SK-MEL-5 (cell line): ENCODE data around the gene NTM. TPM values are rescaled to one million over a fixed set of nuclear protein-coding genes. Genes with fewer than 3 reads are reported as not detected.
"Not testable (repeated sequence)": the region's sequence is repeated elsewhere in the genome, so short reads cannot be mapped to it uniquely, and the experiment has no call there.

ENCODE experiments used
- DNase-seq: peaks from one replicate; pipeline ENCODE4 v3.0.0-alpha.2; 2016; ENCODE audit warnings: low read depth, low spot score
- in situ Hi-C: cut with HindIII; loops from 2 replicates; pipeline ENCODE4 v1.10.0; 2016; ENCODE audit warnings: low sequenced_read_pairs, high pct_unique_total_duplicates, low pct_unique_long_range_greater_than_20kb
- total RNA-seq: library from RNA; depleted of rRNA; stranded (reverse); fragments of >200 nt; shearing (Covaris generic); gene quantifications from 2 replicates; pipeline ENCODE4 v1.2.3, GENCODE V29; 2014

NTM gene
- total RNA-seq, 1 experiment from 2014 or later: 0.95 TPM

GRCh38 chr11:131471976-131472375 is 101.6 kb downstream of the NTM start:
- in situ Hi-C loops: no loop called here
- no peak for DNase-seq

GRCh38 chr11:131474947-131475346 is 104.5 kb downstream of the NTM start:
- in situ Hi-C loops: no loop called here
- no peak for DNase-seq

- in situ Hi-C loops: no loop called here
- DNase-seq: no peak
Measured at GRCh38 chr11:131476266-131476665, 105.9 kb downstream of the NTM start.

GRCh38 chr11:131478341-131478740 is 107.9 kb downstream of the NTM start:
- in situ Hi-C loops: no loop called here
- no peak for DNase-seq

- in situ Hi-C loops: no loop called here
- DNase-seq: no peak
Measured at GRCh38 chr11:131481303-131481702, 110.9 kb downstream of the NTM start.

GRCh38 chr11:131481971-131482370 is 111.6 kb downstream of the NTM start:
- DNase-seq: no peak
- in situ Hi-C loops: no loop called here

GRCh38 chr11:131483453-131483852 is 113.0 kb downstream of the NTM start:
- no peak for DNase-seq
- in situ Hi-C loops: no loop called here

GRCh38 chr11:131483877-131484276 is 113.5 kb downstream of the NTM start:
- in situ Hi-C loops: no loop called here
- DNase-seq: no peak

- in situ Hi-C loops: no loop called here
- DNase-seq: no peak
Measured at GRCh38 chr11:131486100-131486499, 115.7 kb downstream of the NTM start.

GRCh38 chr11:131486937-131487635 is 116.7 kb downstream of the NTM start:
- in situ Hi-C loops: no loop called here
- no peak for DNase-seq

GRCh38 chr11:131488238-131488637 is 117.8 kb downstream of the NTM start:
- in situ Hi-C loops: no loop called here
- no peak for DNase-seq

GRCh38 chr11:131491503-131491902 is 121.1 kb downstream of the NTM start:
- in situ Hi-C loops: no loop called here
- DNase-seq: no peak

- in situ Hi-C loops: no loop called here
- no peak for DNase-seq
Measured at GRCh38 chr11:131495423-131495822, 125.0 kb downstream of the NTM start.

GRCh38 chr11:131497686-131498085 is 127.3 kb downstream of the NTM start:
- DNase-seq, in situ Hi-C loops: not testable (repeated sequence)

GRCh38 chr11:131498631-131499160 is 128.3 kb downstream of the NTM start:
- DNase-seq: no peak
- in situ Hi-C loops: no loop called here

GRCh38 chr11:131499199-131499598 is 128.8 kb downstream of the NTM start:
- in situ Hi-C loops: no loop called here
- no peak for DNase-seq

- in situ Hi-C loops: no loop called here
Measured at GRCh38 chr11:131503017-131503416, 132.6 kb downstream of the NTM start.

GRCh38 chr11:131504199-131504949 is 134.0 kb downstream of the NTM start:
- DNase-seq: peak; percentile 1
- in situ Hi-C loops: no loop called here

More at GRCh38 chr11:131503017-131503416, 132.6 kb downstream of the NTM start:
- DNase-seq: no peak

- in situ Hi-C loops: no loop called here
- no peak for DNase-seq
Measured at GRCh38 chr11:131506348-131506747, 135.9 kb downstream of the NTM start.
